Caco-2 (cell line): ENCODE data around the gene OR10A3. TPM values are rescaled to one million over a fixed set of nuclear protein-coding genes. Genes with fewer than 3 reads are reported as not detected.

Source experiments
- BruUV-seq: library from RNA; stranded (reverse); fragments of 400-500 nt; replicated peaks from 2 replicates; lab custom pipeline; 2021; lab: Mats Ljungman, UMichigan
- CTCF ChIA-PET: fragments of 300-600 bp; sonication (Branson Sonifier 250); formaldehyde crosslinking; loops from one replicate; lab custom pipeline; 2022; ENCODE audit warnings: antibody characterized with exemption; lab: Charles Lee
- POLR2A ChIA-PET: fragments of 300-600 bp; sonication (Branson Sonifier 250); formaldehyde crosslinking; loops from one replicate; lab custom pipeline; 2022; ENCODE audit warnings: antibody characterized with exemption; lab: Charles Lee
- DNase-seq, 2 experiments: peaks; one replicate each; pipeline versions ENCODE4 v3.0.0 to v3.0.0-alpha.2; 2020 to 2022
- H3K27me3 ChIP-seq: replicated peaks from 2 replicates; pipeline ENCODE4 v1.6.0; 2011; ENCODE audit warnings: low read length; ENCODE audit not compliant: control insufficient read depth, insufficient read depth
- H3K36me3 ChIP-seq: 2 replicates; pipeline ENCODE4 v1.5.1; 2011; ENCODE audit warnings: low read length; ENCODE audit not compliant: control insufficient read depth, insufficient read depth
- H3K4me1 ChIP-seq: fragments of 250-450 bp; sonication (Bioruptor Pico); 2 replicates; pipeline ENCODE4 v1.5.1; 2020; ENCODE audit warnings: mild to moderate bottlenecking
- H3K4me3 ChIP-seq: 2 replicates; pipeline ENCODE4 v1.5.1; 2011; ENCODE audit warnings: low read depth, mild to moderate bottlenecking, control low read depth, low read length
- H3K9me3 ChIP-seq: fragments of 250-450 bp; sonication (Bioruptor Pico); 2 replicates; pipeline ENCODE4 v1.5.1; 2020; ENCODE audit warnings: mild to moderate bottlenecking, moderate library complexity
- H3K27ac Mint-ChIP-seq: one replicate; pipeline ENCODE4 v1.8.0; 2022; ENCODE audit warnings: mixed read lengths; ENCODE audit not compliant: unreplicated experiment
- H3K27me3 Mint-ChIP-seq: one replicate; pipeline ENCODE4 v1.8.0; 2022; ENCODE audit warnings: mixed read lengths; ENCODE audit not compliant: insufficient read depth, unreplicated experiment
- H3K36me3 Mint-ChIP-seq: one replicate; pipeline ENCODE4 v1.8.0; 2022; ENCODE audit warnings: mild to moderate bottlenecking, mixed read lengths; ENCODE audit not compliant: insufficient read depth, unreplicated experiment
- H3K4me1 Mint-ChIP-seq: one replicate; pipeline ENCODE4 v1.8.0; 2022; ENCODE audit warnings: low read depth, mixed read lengths; ENCODE audit not compliant: unreplicated experiment
- H3K4me3 Mint-ChIP-seq: one replicate; pipeline ENCODE4 v1.8.0; 2022; ENCODE audit warnings: mild to moderate bottlenecking, moderate library complexity, mixed read lengths; ENCODE audit not compliant: unreplicated experiment
- H3K9me3 Mint-ChIP-seq: one replicate; pipeline ENCODE4 v1.8.0; 2022; ENCODE audit warnings: mixed read lengths; ENCODE audit not compliant: unreplicated experiment
- intact Hi-C: fragments of 100-400 bp; cut with micrococcal nuclease; formaldehyde crosslinking; loops from one replicate; pipeline ENCODE4 v1.10.0; 2022; ENCODE audit not compliant: unreplicated experiment
- total RNA-seq: library from RNA; stranded (reverse); gene quantifications from 2 replicates; pipeline ENCODE4 v1.2.3, GENCODE V29; 2022
- TF ChIP-seq, protein P1 (sequence below), 2 experiments: fragments of 200-600 bp in 1 of 2; IDR thresholded peaks; 1 replicate in 1 of 2; 2 replicates in 1 of 2; pipeline versions ENCODE4 v1.5.1 to v1.8.0; 2011 to 2022; ENCODE audit warnings: antibody characterized with exemption in 1 of 2, control low read depth in 1 of 2, inconsistent platforms in 1 of 2, low read depth in 1 of 2, low read length in 1 of 2, mild to moderate bottlenecking in 1 of 2, moderate library complexity in 1 of 2; ENCODE audit not compliant: insufficient read depth in 1 of 2, severe bottlenecking in 1 of 2, unreplicated experiment in 1 of 2

Gene OR10A3
- total RNA-seq, 1 experiment from 2014 or later: not detected

DNA sequence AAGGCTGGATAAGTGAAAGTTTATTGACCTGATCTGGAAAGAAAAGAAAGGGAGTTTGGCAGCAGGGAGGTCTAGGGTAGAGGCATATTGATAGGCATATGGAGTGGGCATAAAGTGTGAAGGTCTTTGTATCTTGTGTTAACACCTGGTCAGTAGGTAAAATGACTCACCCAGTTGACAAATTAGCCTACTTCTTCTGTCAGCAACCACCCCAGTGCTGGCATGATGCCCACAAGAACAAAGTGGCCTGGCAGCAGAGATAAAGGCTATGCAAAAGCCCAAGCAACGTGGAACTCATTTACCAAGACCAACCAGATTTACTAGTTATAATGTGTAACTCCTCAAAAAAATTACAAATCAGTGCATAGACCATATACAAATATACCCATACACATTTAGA is 4.9 kb downstream of the OR10A3 start:
- no TSS peak for BruUV-seq
- peaks cover 14% of the 10 kb centered on the region for H3K27me3 Mint-ChIP-seq
- Histone ChIP-seq H3K36me3 (no peaks in the 10 kb centered on the region), H3K4me1 (no peaks in the 10 kb centered on the region), H3K27me3 (0 out of 2 replicates have a peak, but pooled peaks cover 1% of the 10 kb centered on the region), H3K9me3 (0 out of 2 replicates have a peak, but pooled peaks cover 2% of the 10 kb centered on the region), H3K4me3 (no peak overlapping the region)
- H3K9me3 Mint-ChIP-seq: no peaks in the 10 kb centered on the region
- intact Hi-C loops: no loop called here
- TF ChIP-seq, protein P1, sequence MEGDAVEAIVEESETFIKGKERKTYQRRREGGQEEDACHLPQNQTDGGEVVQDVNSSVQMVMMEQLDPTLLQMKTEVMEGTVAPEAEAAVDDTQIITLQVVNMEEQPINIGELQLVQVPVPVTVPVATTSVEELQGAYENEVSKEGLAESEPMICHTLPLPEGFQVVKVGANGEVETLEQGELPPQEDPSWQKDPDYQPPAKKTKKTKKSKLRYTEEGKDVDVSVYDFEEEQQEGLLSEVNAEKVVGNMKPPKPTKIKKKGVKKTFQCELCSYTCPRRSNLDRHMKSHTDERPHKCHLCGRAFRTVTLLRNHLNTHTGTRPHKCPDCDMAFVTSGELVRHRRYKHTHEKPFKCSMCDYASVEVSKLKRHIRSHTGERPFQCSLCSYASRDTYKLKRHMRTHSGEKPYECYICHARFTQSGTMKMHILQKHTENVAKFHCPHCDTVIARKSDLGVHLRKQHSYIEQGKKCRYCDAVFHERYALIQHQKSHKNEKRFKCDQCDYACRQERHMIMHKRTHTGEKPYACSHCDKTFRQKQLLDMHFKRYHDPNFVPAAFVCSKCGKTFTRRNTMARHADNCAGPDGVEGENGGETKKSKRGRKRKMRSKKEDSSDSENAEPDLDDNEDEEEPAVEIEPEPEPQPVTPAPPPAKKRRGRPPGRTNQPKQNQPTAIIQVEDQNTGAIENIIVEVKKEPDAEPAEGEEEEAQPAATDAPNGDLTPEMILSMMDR (IDR thresholded peaks at IDR 0.05; ENCODE audit: insufficient read depth in 1 of 2, low read depth in 1 of 2, low read length in 1 of 2, severe bottlenecking in 1 of 2, unreplicated experiment in 1 of 2): no peak
- no peaks in the 10 kb centered on the region for H3K36me3 Mint-ChIP-seq
- no peak overlapping the region for H3K4me3 Mint-ChIP-seq
- H3K4me1 Mint-ChIP-seq: no peaks in the 10 kb centered on the region
- ChIA-PET POLR2A (no interaction called here), CTCF (no interaction called here)
- H3K27ac Mint-ChIP-seq: no peak overlapping the region
- DNase-seq: no peak

DNA sequence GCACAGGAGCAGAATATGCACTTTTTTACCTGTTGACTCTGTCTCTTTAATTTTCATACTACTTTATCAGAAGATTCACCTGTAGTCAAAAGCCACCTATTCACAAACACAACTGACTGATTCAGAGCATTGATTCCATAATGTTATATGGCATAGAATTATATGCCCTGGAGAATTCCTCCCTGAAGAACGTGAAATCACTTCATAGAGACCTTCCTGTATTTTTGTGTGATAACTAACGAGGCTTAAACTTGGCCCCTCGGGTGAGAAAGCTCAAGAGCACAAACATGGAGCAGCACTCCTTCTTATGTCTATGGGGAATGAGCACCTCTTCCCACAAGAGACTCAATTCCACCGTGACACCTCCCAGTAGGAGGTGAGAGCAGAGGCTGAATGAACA is 10.3 kb downstream of the OR10A3 start, which contains the start of gene OR10A6:
Gene OR10A6 (minus strand): TSS at position 101 of the 400 bp plus-strand sequence. CDS start 2,606 bp downstream, outside the sequence.
- CTCF ChIA-PET: no interaction called here
- no TSS peak for BruUV-seq
- no peaks in the 10 kb centered on the region for H3K4me1 ChIP-seq

DNA sequence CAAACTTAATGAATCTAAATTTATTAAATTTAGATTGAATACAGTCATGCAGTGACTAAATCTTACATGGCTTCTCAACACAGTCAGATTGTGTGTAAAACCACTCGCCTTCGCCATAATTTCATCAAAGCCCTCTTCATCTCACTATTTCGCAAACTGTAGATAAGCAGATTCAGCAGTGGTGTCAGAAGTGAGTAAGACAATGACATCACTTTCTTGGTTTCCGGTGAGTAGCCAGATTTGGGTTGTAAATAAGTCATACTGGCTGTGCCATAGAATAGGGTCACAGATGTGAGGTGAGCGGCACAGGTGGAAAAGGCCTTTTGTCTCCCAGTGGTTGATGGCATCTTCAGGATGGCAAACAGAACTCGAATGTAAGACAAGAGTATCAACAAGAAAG is 13.9 kb downstream of the OR10A3 start:
- intact Hi-C loops: no loop called here
- no TSS peak for BruUV-seq

More for the DNA sequence above, 10.3 kb downstream of the OR10A3 start, which contains the start of gene OR10A6:
- Histone ChIP-seq H3K4me3 (no peak within 1 kb of the TSS), H3K36me3 (no peaks in the 10 kb centered on the region), H3K27me3 (no peaks in the 10 kb centered on the region), H3K9me3 (peaks cover 7% of the 10 kb centered on the region; the same call in 1 of the 2 replicates)
- H3K36me3 Mint-ChIP-seq: no peaks in the 10 kb centered on the region
- DNase-seq: no peak
- no peaks in the 10 kb centered on the region for H3K4me1 Mint-ChIP-seq
- H3K4me3 Mint-ChIP-seq: no peak within 1 kb of the TSS
- peaks cover 6% of the 10 kb centered on the region for H3K27me3 Mint-ChIP-seq
- TF ChIP-seq, protein P1 (IDR thresholded peaks at IDR 0.05; ENCODE audit: insufficient read depth in 1 of 2, low read depth in 1 of 2, low read length in 1 of 2, severe bottlenecking in 1 of 2, unreplicated experiment in 1 of 2): no peak
- POLR2A ChIA-PET: no interaction called here
- H3K27ac Mint-ChIP-seq: no peak within 1 kb of the TSS
- H3K9me3 Mint-ChIP-seq: peaks cover 4% of the 10 kb centered on the region
- intact Hi-C loops: no loop called here

More for the DNA sequence above, 13.9 kb downstream of the OR10A3 start:
- no peak for DNase-seq
- Histone ChIP-seq H3K27me3 (no peaks in the 10 kb centered on the region), H3K9me3 (peaks cover 14% of the 10 kb centered on the region; the same call in 1 of the 2 replicates), H3K36me3 (no peaks in the 10 kb centered on the region), H3K4me1 (no peaks in the 10 kb centered on the region), H3K4me3 (no peak overlapping the region)
- Mint-ChIP-seq H3K4me3 (no peak overlapping the region), H3K36me3 (no peaks in the 10 kb centered on the region), H3K9me3 (peaks cover 12% of the 10 kb centered on the region), H3K27ac (no peak overlapping the region), H3K27me3 (peaks cover 6% of the 10 kb centered on the region), H3K4me1 (no peaks in the 10 kb centered on the region)
- ChIA-PET CTCF (no interaction called here), POLR2A (no interaction called here)
- TF ChIP-seq, protein P1 (IDR thresholded peaks at IDR 0.05; ENCODE audit: insufficient read depth in 1 of 2, low read depth in 1 of 2, low read length in 1 of 2, severe bottlenecking in 1 of 2, unreplicated experiment in 1 of 2): no peak
